Tibial nerve (tissue), 4 donors: ENCODE data around the gene PLEKHM2. TPM values are rescaled to one million over a fixed set of nuclear protein-coding genes. Genes with fewer than 3 reads are reported as not detected.

Experiments
- DNase-seq, 2 donors: peaks; one replicate each; pipeline ENCODE4 v3.0.0-alpha.2; 2019; ENCODE audit warnings: low spot score in 2 of 2
- H3K27ac ChIP-seq, 4 donors: fragments of 200-600 bp; sonication (generic) in 3 of 4; one replicate each; pipeline ENCODE4 v1.5.1; 2017 to 2019; ENCODE audit warnings: mild to moderate bottlenecking in 1 of 4
- H3K27me3 ChIP-seq, 2 donors: fragments of 200-600 bp; sonication (generic) in 1 of 2; one replicate each; pipeline versions ENCODE4 v1.5.1 to v1.6.0; 2017 to 2019
- H3K36me3 ChIP-seq, 3 donors: fragments of 200-600 bp; sonication (generic); one replicate each; pipeline ENCODE4 v1.5.1; 2018 to 2019
- H3K4me1 ChIP-seq, 4 donors: fragments of 200-600 bp; sonication (generic) in 3 of 4; one replicate each; pipeline ENCODE4 v1.5.1; 2017 to 2019
- H3K4me3 ChIP-seq, 4 donors: fragments of 200-600 bp; sonication (generic) in 3 of 4; one replicate each; pipeline ENCODE4 v1.5.1; 2017 to 2019; ENCODE audit warnings: mild to moderate bottlenecking in 1 of 4, moderate library complexity in 1 of 4
- H3K9me3 ChIP-seq, 4 donors: fragments of 200-600 bp; sonication (generic) in 3 of 4; one replicate each; pipeline ENCODE4 v1.5.1; 2017 to 2019
- CTCF ChIP-seq, 5 experiments: fragments of 200-600 bp in 3 of 5; fragments of 450-650 bp in 2 of 5; sonication (generic) in 3 of 5; IDR thresholded peaks; one replicate each; pipeline ENCODE4 v1.5.1; 2016 to 2019; ENCODE audit warnings: antibody characterized with exemption in 5 of 5, mild to moderate bottlenecking in 3 of 5, moderate library complexity in 2 of 5
- EP300 ChIP-seq, 2 donors: sonication (generic); formaldehyde crosslinking; IDR thresholded peaks; one replicate each; pipeline ENCODE4 v1.6.1; 2017; ENCODE audit warnings: antibody characterized with exemption in 2 of 2, mild to moderate bottlenecking in 1 of 2
- POLR2A ChIP-seq, 2 donors: fragments of 450-650 bp; IDR thresholded peaks; one replicate each; pipeline ENCODE4 v1.6.1; 2017; ENCODE audit warnings: antibody characterized with exemption in 2 of 2, mild to moderate bottlenecking in 2 of 2, moderate library complexity in 2 of 2
- WGBS, 2 donors: methylation state at CpG; one replicate each; pipeline ENCODE4 v1.1.5; 2018; 5-methylcytosine and 5-hydroxymethylcytosine counted together
- total RNA-seq, 4 donors: library from RNA; depleted of rRNA; stranded (reverse); fragments of >200 nt; gene quantifications; one replicate each; pipeline ENCODE4 v1.1.0, GENCODE V29; 2016

Gene PLEKHM2
- total RNA-seq, 4 donors from 2014 or later: 54.0 to 80.4 (median 57.1) TPM

GRCh38 chr1:15753776-15754175, 69.7 kb downstream of the PLEKHM2 start:
- Histone ChIP-seq H3K9me3 (no peaks in the 10 kb centered on the region), H3K27ac (no peak overlapping the region), H3K4me1 (peaks cover 0 to 38% (median 23%) of the 10 kb centered on the region in 4 donors), H3K36me3 (no peaks in the 10 kb centered on the region), H3K27me3 (peaks cover 0 to 26% of the 10 kb centered on the region in 2 donors), H3K4me3 (no peak overlapping the region)
- DNase-seq: no peak
- no peak for TF ChIP-seq POLR2A (IDR thresholded peaks at IDR 0.05)
- 70 to 84% methylated on average over 10 of the region's 10 CpGs for WGBS, 2 donors

GRCh38 chr1:15755021-15755645, 71.0 kb downstream of the PLEKHM2 start:
- Histone ChIP-seq H3K36me3 (no peaks in the 10 kb centered on the region), H3K4me3 (no peak overlapping the region), H3K27ac (no peak overlapping the region), H3K27me3 (peaks cover 0 to 39% of the 10 kb centered on the region in 2 donors), H3K4me1 (peaks cover 0 to 41% (median 21%) of the 10 kb centered on the region in 4 donors), H3K9me3 (no peaks in the 10 kb centered on the region)
- TF ChIP-seq CTCF (IDR thresholded peaks at IDR 0.05) (no peak), POLR2A (IDR thresholded peaks at IDR 0.05) (no peak), EP300 (IDR thresholded peaks at IDR 0.05) (no peak)
- no peak for DNase-seq
- WGBS, 2 donors: 90 to 98% methylated on average over 2 of the region's 2 CpGs

GRCh38 chr1:15755646-15756040, 71.5 kb downstream of the PLEKHM2 start:
- peaks cover 0 to 45% (median 22%) of the 10 kb centered on the region in 4 donors for H3K4me1 ChIP-seq
- peaks cover 0 to 39% of the 10 kb centered on the region in 2 donors for H3K27me3 ChIP-seq
- TF ChIP-seq EP300 (IDR thresholded peaks at IDR 0.05) (no peak), CTCF (IDR thresholded peaks at IDR 0.05) (no peak), POLR2A (IDR thresholded peaks at IDR 0.05) (no peak)
- H3K27ac ChIP-seq: no peak overlapping the region
- H3K4me3 ChIP-seq: no peak overlapping the region
- H3K36me3 ChIP-seq: no peaks in the 10 kb centered on the region
- 80 to 88% methylated on average over 4 of the region's 4 CpGs for WGBS, 2 donors
- H3K9me3 ChIP-seq: no peaks in the 10 kb centered on the region
- DNase-seq: no peak

GRCh38 chr1:15756143-15757015, 72.3 kb downstream of the PLEKHM2 start:
- H3K9me3 ChIP-seq: no peaks in the 10 kb centered on the region
- TF ChIP-seq CTCF (IDR thresholded peaks at IDR 0.05): no peak
- no peak for TF ChIP-seq EP300 (IDR thresholded peaks at IDR 0.05)
- TF ChIP-seq POLR2A (IDR thresholded peaks at IDR 0.05): no peak
- H3K27ac ChIP-seq: peak overlapping the region in 1 of 4 donors; percentile 72
- peaks cover 0 to 39% of the 10 kb centered on the region in 2 donors for H3K27me3 ChIP-seq
- DNase-seq: no peak
- no peaks in the 10 kb centered on the region for H3K36me3 ChIP-seq
- H3K4me1 ChIP-seq: peaks cover 0 to 53% (median 24%) of the 10 kb centered on the region in 4 donors
- peak overlapping the region in 1 of 4 donors; percentile 44 for H3K4me3 ChIP-seq
- WGBS, 2 donors: 46 to 59% methylated on average over 19 of the region's 21 CpGs

GRCh38 chr1:15757016-15757543, 73.0 kb downstream of the PLEKHM2 start:
- TF ChIP-seq POLR2A (IDR thresholded peaks at IDR 0.05) (no peak), EP300 (IDR thresholded peaks at IDR 0.05) (no peak), CTCF (IDR thresholded peaks at IDR 0.05) (no peak)
- peaks cover 0 to 39% of the 10 kb centered on the region in 2 donors for H3K27me3 ChIP-seq
- DNase-seq: no peak
- H3K36me3 ChIP-seq: no peaks in the 10 kb centered on the region
- peaks cover 0 to 53% (median 24%) of the 10 kb centered on the region in 4 donors for H3K4me1 ChIP-seq
- peak overlapping the region in 1 of 4 donors; percentile 44 for H3K4me3 ChIP-seq
- H3K27ac ChIP-seq: peak overlapping the region in 2 of 4 donors; percentile 72 to 82
- WGBS, 2 donors: 74 to 82% methylated on average over 9 of the region's 9 CpGs
- no peaks in the 10 kb centered on the region for H3K9me3 ChIP-seq
